HCT116 (cell line): ENCODE results near the gene CA12. TPM values are rescaled to one million over a fixed set of nuclear protein-coding genes. Genes with fewer than 3 reads are reported as not detected.

ENCODE experiments used
- ATAC-seq: fragments of 200-7000 bp; cut with Tn5 transposase; 2 replicates; pipeline ENCODE4 v1.9.1; 2020; ENCODE audit warnings: mild to moderate bottlenecking, moderate library complexity
- BruUV-seq: library from RNA; stranded (reverse); fragments of 400-500 nt; replicated peaks from 2 replicates; lab custom pipeline; 2021; lab: Mats Ljungman, UMichigan
- CTCF ChIA-PET: fragments of 300-600 bp; sonication (Branson Sonifier 250); formaldehyde crosslinking; loops from one replicate; lab custom pipeline; 2021; ENCODE audit warnings: antibody characterized with exemption; lab: Charles Lee
- POLR2A ChIA-PET: fragments of 300-600, 350-600 bp; sonication (Branson Sonifier 250); formaldehyde crosslinking; loops from one replicate; lab custom pipeline; 2021; ENCODE audit warnings: antibody characterized with exemption; lab: Charles Lee
- RAD21 ChIA-PET, 2 experiments: fragments of 300-600 bp; sonication (Branson Sonifier 250); formaldehyde crosslinking; loops; one replicate each; lab custom pipeline; 2023; ENCODE audit warnings: low total read pairs in 2 of 2; ENCODE audit not compliant: uncharacterized antibody in 2 of 2, unreplicated experiment in 2 of 2, low non-redundant PET in 1 of 2; lab: Charles Lee
- DNase-seq: peaks from one replicate; pipeline ENCODE4 v3.0.0-alpha.2; 2010; ENCODE audit warnings: low read depth, low spot score
- H2AFZ ChIP-seq: fragments of 200-600 bp; shearing (Covaris generic), sonication (generic); 2 replicates; pipeline ENCODE4 v1.6.1; 2017; ENCODE audit warnings: low read depth, mixed run types, mixed read lengths, antibody characterized with exemption, low read length; ENCODE audit not compliant: poor library complexity, severe bottlenecking
- H3K27ac ChIP-seq: 2 replicates; pipeline ENCODE4 v1.5.1; 2012; ENCODE audit warnings: low read depth, low read length
- H3K27me3 ChIP-seq: fragments of 200-600 bp; sonication (generic); 2 replicates; pipeline ENCODE4 v1.6.1; 2016; ENCODE audit warnings: mixed run types, low read length, mixed read lengths; ENCODE audit not compliant: insufficient read depth
- H3K36me3 ChIP-seq, 2 experiments: fragments of 200-500 bp in 1 of 2; fragments of 200-600 bp in 1 of 2; sonication (Bioruptor generic) in 1 of 2; sonication (generic) in 1 of 2; 2 replicates each; pipeline versions ENCODE4 v1.5.1 to v1.6.1; 2014 to 2016; ENCODE audit warnings: low read length in 2 of 2, inconsistent platforms in 1 of 2, mixed read lengths in 1 of 2, mixed run types in 1 of 2; ENCODE audit not compliant: insufficient read depth in 2 of 2, control insufficient read depth in 1 of 2
- H3K4me1 ChIP-seq, 2 experiments: fragments of 200-600 bp in 1 of 2; sonication (generic) in 1 of 2; 2 replicates each; pipeline versions ENCODE4 v1.5.1 to v1.6.1; 2012 to 2017; ENCODE audit warnings: low read length in 2 of 2, inconsistent platforms in 1 of 2, mild to moderate bottlenecking in 1 of 2, mixed read lengths in 1 of 2, mixed run types in 1 of 2, moderate library complexity in 1 of 2; ENCODE audit not compliant: insufficient read depth in 2 of 2, control insufficient read depth in 1 of 2
- H3K4me2 ChIP-seq: fragments of 200-600 bp; sonication (generic); 2 replicates; pipeline ENCODE4 v1.6.1; 2017; ENCODE audit warnings: mixed run types, low read length, mixed read lengths
- H3K4me3 ChIP-seq, 2 experiments: fragments of 200-600 bp in 1 of 2; sonication (generic) in 1 of 2; replicated peaks in 1 of 2; 2 replicates each; pipeline ENCODE4 v1.5.1; 2011 to 2016; ENCODE audit warnings: low read length in 2 of 2, control low read depth in 1 of 2, low read depth in 1 of 2, mild to moderate bottlenecking in 1 of 2, mixed read lengths in 1 of 2, mixed run types in 1 of 2
- H3K79me2 ChIP-seq: fragments of 200-600 bp; sonication (generic); 2 replicates; pipeline ENCODE4 v1.6.1; 2017; ENCODE audit warnings: mild to moderate bottlenecking, mixed run types, low read length, moderate library complexity, mixed read lengths; ENCODE audit not compliant: insufficient read depth
- H3K9ac ChIP-seq: fragments of 200-600 bp; sonication (generic); 2 replicates; pipeline ENCODE4 v1.6.1; 2016; ENCODE audit warnings: low read length, mixed read lengths
- H3K9me2 ChIP-seq: fragments of 200-600 bp; sonication (generic), shearing (Covaris generic); 2 replicates; pipeline ENCODE4 v1.6.1; 2017; ENCODE audit warnings: mixed run types, mild to moderate bottlenecking, moderate library complexity; ENCODE audit not compliant: insufficient read depth
- H3K9me3 ChIP-seq, 2 experiments: fragments of 200-500 bp in 1 of 2; fragments of 200-600 bp in 1 of 2; sonication (Bioruptor generic) in 1 of 2; sonication (generic) in 1 of 2; 2 replicates each; pipeline ENCODE4 v1.6.1; 2014 to 2017; ENCODE audit warnings: low read length in 2 of 2, mixed read lengths in 2 of 2, inconsistent platforms in 1 of 2, low read depth in 1 of 2, mild to moderate bottlenecking in 1 of 2, mixed run types in 1 of 2, moderate library complexity in 1 of 2; ENCODE audit not compliant: control insufficient read depth in 1 of 2, insufficient read depth in 1 of 2
- H4K20me1 ChIP-seq: fragments of 200-600 bp; sonication (generic), shearing (Covaris generic); 2 replicates; pipeline ENCODE4 v1.6.1; 2017; ENCODE audit warnings: mixed run types, mild to moderate bottlenecking, moderate library complexity; ENCODE audit not compliant: insufficient read depth
- CTCF ChIP-seq, 3 experiments: fragments of 200-600 bp in 1 of 3; sonication (generic) in 1 of 3; IDR thresholded peaks in 2 of 3; conservative IDR thresholded peaks in 1 of 3; 2 replicates each; pipeline ENCODE4 v1.5.1; 2012 to 2017; ENCODE audit warnings: low read depth in 2 of 3, low read length in 2 of 3, antibody characterized with exemption in 1 of 3, borderline replicate concordance in 1 of 3, control low read depth in 1 of 3, mild to moderate bottlenecking in 1 of 3, mixed read lengths in 1 of 3, mixed run types in 1 of 3, moderate library complexity in 1 of 3; ENCODE audit not compliant: insufficient read depth in 1 of 3
- ELF1 ChIP-seq: IDR thresholded peaks from 2 replicates; pipeline ENCODE4 v1.6.1; 2012; ENCODE audit warnings: low read depth, borderline replicate concordance
- EZH2 ChIP-seq: fragments of 200-600 bp; sonication (generic); IDR thresholded peaks from 2 replicates; pipeline ENCODE4 v1.6.1; 2017; ENCODE audit warnings: antibody characterized with exemption, mixed run types
- EZH2phosphoT487 ChIP-seq: fragments of 200-600 bp; IDR thresholded peaks from 2 replicates; pipeline ENCODE4 v1.6.1; 2018; ENCODE audit warnings: antibody characterized with exemption, borderline replicate concordance
- MAX ChIP-seq: IDR thresholded peaks from 2 replicates; pipeline ENCODE4 v1.6.1; 2012
- POLR2A ChIP-seq: IDR thresholded peaks from 2 replicates; pipeline ENCODE4 v1.7.0; 2011; ENCODE audit warnings: borderline replicate concordance; ENCODE audit not compliant: insufficient read depth, insufficient read length; ENCODE audit errors: extremely low read depth
- POLR2AphosphoS5 ChIP-seq: IDR thresholded peaks from 2 replicates; pipeline ENCODE4 v1.6.1; 2011; ENCODE audit warnings: mild to moderate bottlenecking, low read depth, low read length, moderate library complexity
- REST ChIP-seq: IDR thresholded peaks from 2 replicates; pipeline ENCODE4 v1.6.1; 2012; ENCODE audit warnings: low read depth
- SIN3A ChIP-seq: IDR thresholded peaks from 2 replicates; pipeline ENCODE4 v1.6.1; 2012; ENCODE audit warnings: low read depth
- SP1 ChIP-seq: IDR thresholded peaks from 2 replicates; pipeline ENCODE4 v1.6.1; 2012; ENCODE audit warnings: low read depth
- SRF ChIP-seq: IDR thresholded peaks from 2 replicates; pipeline ENCODE4 v1.6.1; 2012; ENCODE audit warnings: low read depth
- TCF7L2 ChIP-seq: IDR thresholded peaks from 2 replicates; pipeline ENCODE4 v1.7.0; 2011; ENCODE audit warnings: borderline replicate concordance, inconsistent platforms; ENCODE audit not compliant: insufficient read depth, insufficient read length; ENCODE audit errors: extremely low read depth
- ZBTB33 ChIP-seq: IDR thresholded peaks from 2 replicates; pipeline ENCODE4 v1.6.1; 2011; ENCODE audit warnings: mild to moderate bottlenecking, low read length, moderate library complexity; ENCODE audit not compliant: insufficient replicate concordance; ENCODE audit errors: extremely low read depth
- ZFX ChIP-seq: fragments of 450-650 bp; IDR thresholded peaks from 2 replicates; pipeline ENCODE4 v1.6.1; 2017
- intact Hi-C: fragments of 100-400 bp; cut with micrococcal nuclease; formaldehyde crosslinking; loops from 2 replicates; pipeline ENCODE4 v1.10.0; 2022
- total RNA-seq: library from RNA; stranded (reverse); gene quantifications from one replicate; pipeline ENCODE4 v1.2.1, GENCODE V29; 2021; ENCODE audit not compliant: unreplicated experiment

CA12 gene
- total RNA-seq, 1 experiment from 2014 or later: 1.8 TPM

- H3K79me2 ChIP-seq: no peaks in the 10 kb centered on the region
- ChIA-PET CTCF (no interaction called here), POLR2A (no interaction called here), RAD21 (no interaction called here)
- H2AFZ ChIP-seq: no peak overlapping the region
- no peaks in the 10 kb centered on the region for H3K27me3 ChIP-seq
- DNase-seq (no peak), ATAC-seq (no peak)
- H3K27ac ChIP-seq: no peak overlapping the region
- TF ChIP-seq CTCF (IDR thresholded peaks at IDR 0.05 in 2 of 3, conservative IDR thresholded peaks at IDR 0.05 in 1 of 3; ENCODE audit: borderline replicate concordance in 1 of 3, insufficient read depth in 1 of 3, low read depth in 2 of 3, low read length in 2 of 3) (no peak), MAX (no peak), SIN3A (no peak), POLR2A (no peak), SP1 (no peak), ELF1 (no peak), EZH2phosphoT487 (no peak), ZFX (no peak), EZH2 (no peak), TCF7L2 (no peak), SRF (no peak), ZBTB33 (no peak), REST (no peak), POLR2AphosphoS5 (no peak)
- no peak overlapping the region for H3K4me2 ChIP-seq
- H3K9me3 ChIP-seq: no peaks in the 10 kb centered on the region
- intact Hi-C loops: no loop called here
- no peaks in the 10 kb centered on the region for H3K4me1 ChIP-seq
- no TSS peak for BruUV-seq
- no peak overlapping the region for H3K9ac ChIP-seq
- H3K4me3 ChIP-seq: no peak overlapping the region
- H3K9me2 ChIP-seq: no peaks in the 10 kb centered on the region
- no peaks in the 10 kb centered on the region for H4K20me1 ChIP-seq
- H3K36me3 ChIP-seq: no peaks in the 10 kb centered on the region
These were observed 80.6 kb downstream of the CA12 start for GRCh38 chr15:63301088-63301487.
